ENCODE data around the gene INPP5J. TPM values are rescaled to one million over a fixed set of nuclear protein-coding genes. Genes with fewer than 3 reads are reported as not detected.

Gene INPP5J
- total and polyA plus RNA-seq, 10 of the 15 experiments (the other 5 are each of a cell fraction or from before 2014, with no cell fraction given) = 0.18 to 2.8 (median 1.5) TPM; not detected in 1

- TF ChIP-seq POU2F2 (IDR thresholded peaks at IDR 0.05; ENCODE audit: borderline replicate concordance, low read depth, low read length) (no peak), RCOR1 (conservative IDR thresholded peaks at IDR 0.05; ENCODE audit: low read depth, low read length) (no peak), NFYB (IDR thresholded peaks at IDR 0.05; ENCODE audit: insufficient read depth, low read depth, low read length) (no peak), BCLAF1 (IDR thresholded peaks at IDR 0.05) (no peak), TARDBP (IDR thresholded peaks at IDR 0.05; ENCODE audit: borderline replicate concordance) (no peak), RB1 (IDR thresholded peaks at IDR 0.05; ENCODE audit: borderline replicate concordance) (peak; percentile 53; the same call in 1 of the 2 replicates), CTCF (IDR thresholded peaks at IDR 0.05 in 2 of 3, conservative IDR thresholded peaks at IDR 0.05 in 1 of 3; ENCODE audit: control insufficient read depth in 2 of 3, extremely low read depth in 1 of 3, insufficient read depth in 1 of 3, low read depth in 3 of 3, low read length in 3 of 3) (peak; percentile 89 to 91 (median 90)), RAD21 (IDR thresholded peaks at IDR 0.05; ENCODE audit: insufficient read depth, low read depth, low read length) (peak; percentile 58), CHD1 (IDR thresholded peaks at IDR 0.05; ENCODE audit: low read depth, low read length) (no peak), SMC3 (IDR thresholded peaks at IDR 0.05; ENCODE audit: borderline replicate concordance, low read length) (peak; percentile 67; the same call in 1 of the 2 replicates), RFX5 (IDR thresholded peaks at IDR 0.05; ENCODE audit: low read depth, low read length) (0 out of 2 replicates have a peak, but pooled peaks have one; percentile 11), CREB1 (IDR thresholded peaks at IDR 0.05; ENCODE audit: low read depth) (peak; percentile 53; the same call in 1 of the 2 replicates), ZBTB4 (CRISPR knock-in tag; IDR thresholded peaks at IDR 0.05) (no peak), GABPA (IDR thresholded peaks at IDR 0.05; ENCODE audit: low read depth) (no peak), ESRRA (IDR thresholded peaks at IDR 0.05; ENCODE audit: low read length) (0 out of 2 replicates have a peak, but pooled peaks have one; percentile 17)
Observed at GRCh38 chr22:31107178-31107893, 15.4 kb upstream of the INPP5J start, which contains the start of gene SELENOM (continued).

All from GM12878 (cell line).